Breast epithelium (tissue), 4 donors: ENCODE results near the gene STOM. TPM values are rescaled to one million over a fixed set of nuclear protein-coding genes. Genes with fewer than 3 reads are reported as not detected.

Source experiments
- DNase-seq, 2 donors: peaks; one replicate each; pipeline ENCODE4 v3.0.0-alpha.2; 2019; ENCODE audit warnings: low spot score in 2 of 2
- H3K27ac ChIP-seq, 2 donors: fragments of 200-600 bp; sonication (generic) in 1 of 2; one replicate each; pipeline ENCODE4 v1.5.1; 2016 to 2019; ENCODE audit warnings: mild to moderate bottlenecking in 1 of 2
- H3K27me3 ChIP-seq, 2 donors: fragments of 200-600 bp; sonication (generic) in 1 of 2; one replicate each; pipeline versions ENCODE4 v1.5.1 to v1.6.0; 2017 to 2019; ENCODE audit warnings: control low read depth in 1 of 2, mild to moderate bottlenecking in 1 of 2
- H3K36me3 ChIP-seq: fragments of 200-600 bp; one replicate; pipeline ENCODE4 v1.5.1; 2019
- H3K4me1 ChIP-seq, 2 donors: fragments of 200-600 bp; sonication (generic); one replicate each; pipeline ENCODE4 v1.5.1; 2016 to 2019; ENCODE audit warnings: control low read depth in 1 of 2
- H3K4me3 ChIP-seq, 3 donors: fragments of 200-600 bp; sonication (generic); 1 replicate in 2 of 3; 2 replicates in 1 of 3; pipeline ENCODE4 v1.5.1; 2016 to 2019; ENCODE audit warnings: mild to moderate bottlenecking in 3 of 3, moderate library complexity in 2 of 3
- H3K9me3 ChIP-seq, 2 donors: fragments of 200-600 bp; sonication (generic) in 1 of 2; one replicate each; pipeline ENCODE4 v1.5.1; 2016 to 2019; ENCODE audit warnings: control low read depth in 1 of 2
- POLR2A ChIP-seq: fragments of 450-650 bp; IDR thresholded peaks from one replicate; pipeline ENCODE4 v1.6.1; 2016; ENCODE audit warnings: antibody characterized with exemption, mild to moderate bottlenecking, moderate library complexity
- POLR2AphosphoS5 ChIP-seq, 3 donors: sonication (generic); formaldehyde crosslinking; IDR thresholded peaks; one replicate each; pipeline ENCODE4 v1.6.1; 2017; ENCODE audit warnings: antibody characterized with exemption in 3 of 3
- intact Hi-C: fragments of 100-400 bp; cut with DNase I; formaldehyde crosslinking; loops from one replicate; pipeline ENCODE4 v1.15.1; 2023; ENCODE audit warnings: low total_unique reads
- total RNA-seq, 3 donors: library from RNA; depleted of rRNA; stranded (reverse); fragments of >200 nt; gene quantifications; one replicate each; pipeline ENCODE4 v1.1.0, GENCODE V29; 2016
- TF ChIP-seq, protein P1 (sequence below), 3 donors: fragments of 450-650 bp; IDR thresholded peaks; one replicate each; pipeline ENCODE4 v1.5.1; 2016 to 2017; ENCODE audit warnings: antibody characterized with exemption in 3 of 3, mild to moderate bottlenecking in 3 of 3, moderate library complexity in 3 of 3

STOM gene
- total RNA-seq, 3 donors from 2014 or later, result 263 to 444 (median 334) TPM

DNA sequence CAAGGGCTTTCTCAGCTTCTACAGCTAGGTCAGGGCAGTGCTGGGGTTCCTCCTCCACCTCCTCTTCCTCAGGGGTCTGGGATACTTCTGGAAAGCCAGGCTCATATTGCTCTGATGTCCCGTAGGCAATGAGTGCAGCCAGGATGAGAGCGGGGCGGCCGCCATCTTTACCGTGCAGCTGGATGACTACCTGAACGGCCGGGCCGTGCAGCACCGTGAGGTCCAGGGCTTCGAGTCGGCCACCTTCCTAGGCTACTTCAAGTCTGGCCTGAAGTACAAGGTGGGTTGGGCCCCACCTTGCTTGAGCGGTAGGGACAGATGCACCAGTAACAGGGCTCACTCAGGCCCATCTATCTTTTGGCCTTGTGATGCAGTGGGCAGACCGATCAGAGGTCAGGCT, 67.3 kb downstream of the STOM start:
- intact Hi-C loops, result no loop called here
- Histone ChIP-seq H3K27me3 (no peaks in the 10 kb centered on the region), H3K36me3 (no peaks in the 10 kb centered on the region), H3K4me3 (peak overlapping the region; percentile 49 to 66 (median 62)), H3K27ac (peak overlapping the region; percentile 49 to 89), H3K4me1 (peaks cover 12 to 29% of the 10 kb centered on the region in 2 donors), H3K9me3 (no peaks in the 10 kb centered on the region)
- no peak for TF ChIP-seq POLR2A
- no peak for TF ChIP-seq POLR2AphosphoS5 (IDR thresholded peaks at IDR 0.05)
- TF ChIP-seq, protein P1, sequence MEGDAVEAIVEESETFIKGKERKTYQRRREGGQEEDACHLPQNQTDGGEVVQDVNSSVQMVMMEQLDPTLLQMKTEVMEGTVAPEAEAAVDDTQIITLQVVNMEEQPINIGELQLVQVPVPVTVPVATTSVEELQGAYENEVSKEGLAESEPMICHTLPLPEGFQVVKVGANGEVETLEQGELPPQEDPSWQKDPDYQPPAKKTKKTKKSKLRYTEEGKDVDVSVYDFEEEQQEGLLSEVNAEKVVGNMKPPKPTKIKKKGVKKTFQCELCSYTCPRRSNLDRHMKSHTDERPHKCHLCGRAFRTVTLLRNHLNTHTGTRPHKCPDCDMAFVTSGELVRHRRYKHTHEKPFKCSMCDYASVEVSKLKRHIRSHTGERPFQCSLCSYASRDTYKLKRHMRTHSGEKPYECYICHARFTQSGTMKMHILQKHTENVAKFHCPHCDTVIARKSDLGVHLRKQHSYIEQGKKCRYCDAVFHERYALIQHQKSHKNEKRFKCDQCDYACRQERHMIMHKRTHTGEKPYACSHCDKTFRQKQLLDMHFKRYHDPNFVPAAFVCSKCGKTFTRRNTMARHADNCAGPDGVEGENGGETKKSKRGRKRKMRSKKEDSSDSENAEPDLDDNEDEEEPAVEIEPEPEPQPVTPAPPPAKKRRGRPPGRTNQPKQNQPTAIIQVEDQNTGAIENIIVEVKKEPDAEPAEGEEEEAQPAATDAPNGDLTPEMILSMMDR (IDR thresholded peaks at IDR 0.05), result no peak
- no peak for DNase-seq

DNA sequence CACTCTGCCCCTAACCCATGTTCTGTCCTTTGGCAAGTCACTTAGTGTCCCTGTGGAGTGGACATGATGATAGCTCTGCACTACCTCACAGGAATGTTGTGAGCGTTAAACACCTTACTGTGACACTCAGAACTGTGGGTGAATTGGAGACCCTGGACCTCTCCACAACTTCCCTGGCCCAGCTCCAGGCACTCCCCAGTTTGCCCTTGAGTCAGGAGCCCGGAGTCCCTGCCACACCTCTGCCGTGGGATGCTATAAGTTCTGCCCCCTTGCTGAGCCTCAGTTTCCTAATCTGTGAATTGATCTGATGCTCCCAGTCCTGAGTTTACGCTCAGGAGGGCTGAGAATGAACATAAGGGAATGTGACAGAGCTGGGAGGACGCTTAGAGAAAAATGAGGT, 67.7 kb downstream of the STOM start:
- no peak for DNase-seq
- no peak for TF ChIP-seq POLR2A
- no peak for TF ChIP-seq POLR2AphosphoS5 (IDR thresholded peaks at IDR 0.05)
- TF ChIP-seq, protein P1 (IDR thresholded peaks at IDR 0.05), result no peak
- intact Hi-C loops, result no loop called here
- H3K27ac ChIP-seq, result peak overlapping the region; percentile 49 to 89
- H3K27me3 ChIP-seq, result no peaks in the 10 kb centered on the region
- no peaks in the 10 kb centered on the region for H3K36me3 ChIP-seq
- peak overlapping the region; percentile 49 to 66 (median 62) for H3K4me3 ChIP-seq
- H3K4me1 ChIP-seq, result peaks cover 14 to 33% of the 10 kb centered on the region in 2 donors
- H3K9me3 ChIP-seq, result no peaks in the 10 kb centered on the region

GRCh38 chr9:121301881-121302286, 68.2 kb downstream of the STOM start:
- intact Hi-C loops, result no loop called here
- no peaks in the 10 kb centered on the region for H3K9me3 ChIP-seq
- peak in 1 of 2 donors; percentile 37 for DNase-seq

GRCh38 chr9:121300283-121301119, 69.5 kb downstream of the STOM start:
- H3K4me1 ChIP-seq, result peaks cover 20 to 37% of the 10 kb centered on the region in 2 donors
- H3K27me3 ChIP-seq, result no peaks in the 10 kb centered on the region
- H3K27ac ChIP-seq, result peak overlapping the region; percentile 94 to 98
- DNase-seq, result peak in 1 of 2 donors; percentile 41
- TF ChIP-seq, protein P1 (IDR thresholded peaks at IDR 0.05), result no peak
- TF ChIP-seq POLR2A (peak; percentile 20), POLR2AphosphoS5 (IDR thresholded peaks at IDR 0.05) (no peak)
- intact Hi-C loops, result no loop called here
- peak overlapping the region; percentile 62 to 78 (median 66) for H3K4me3 ChIP-seq
- H3K36me3 ChIP-seq, result no peaks in the 10 kb centered on the region
- no peaks in the 10 kb centered on the region for H3K9me3 ChIP-seq

More at GRCh38 chr9:121301881-121302286, 68.2 kb downstream of the STOM start:
- Histone ChIP-seq H3K4me1 (peaks cover 14 to 35% of the 10 kb centered on the region in 2 donors), H3K4me3 (peak overlapping the region; percentile 49 to 66 (median 62)), H3K27ac (peak overlapping the region; percentile 49 to 89), H3K36me3 (no peaks in the 10 kb centered on the region), H3K27me3 (no peaks in the 10 kb centered on the region)
- TF ChIP-seq POLR2AphosphoS5 (IDR thresholded peaks at IDR 0.05), result no peak
- no peak for TF ChIP-seq POLR2A
- TF ChIP-seq, protein P1 (IDR thresholded peaks at IDR 0.05), result no peak
